Left colon (tissue), 2 donors: ENCODE data around the gene GPR183. TPM values are rescaled to one million over a fixed set of nuclear protein-coding genes. Genes with fewer than 3 reads are reported as not detected.

Source experiments
- ATAC-seq: fragments of 200-7000 bp; cut with Tn5 transposase; one replicate; pipeline ENCODE4 v1.9.1; 2020; ENCODE audit warnings: mild to moderate bottlenecking, moderate library complexity
- DNase-seq, 2 donors: peaks; one replicate each; pipeline ENCODE4 v3.0.0-alpha.2; 2020
- intact Hi-C, 2 donors: fragments of 100-400 bp; cut with DNase I in 1 of 2; cut with micrococcal nuclease in 1 of 2; formaldehyde crosslinking; loops; one replicate each; pipeline versions ENCODE4 v1.11.2 to v1.14.0; 2022; cut with DNase I, micrococcal nuclease
- long read RNA-seq: library from polyadenylated mRNA; unstranded; transcript quantifications from one replicate; pipeline ENCODE4 v2.0.0, GENCODE V29; 2021
- total RNA-seq, 2 donors: library from RNA; stranded (reverse); fragmentation: NEBNext Ultra II Directional; extraction: Animal tissue kit (Norgen Biotek cat#: 25700); gene quantifications; one replicate each; pipeline ENCODE4 v1.2.1, GENCODE V29; 2021
- donor health status: DM: no; HTN: no; CAD: no.
- donor health status: DM: yes; HTN: yes; CAD: no.

The GPR183 gene, protein sequence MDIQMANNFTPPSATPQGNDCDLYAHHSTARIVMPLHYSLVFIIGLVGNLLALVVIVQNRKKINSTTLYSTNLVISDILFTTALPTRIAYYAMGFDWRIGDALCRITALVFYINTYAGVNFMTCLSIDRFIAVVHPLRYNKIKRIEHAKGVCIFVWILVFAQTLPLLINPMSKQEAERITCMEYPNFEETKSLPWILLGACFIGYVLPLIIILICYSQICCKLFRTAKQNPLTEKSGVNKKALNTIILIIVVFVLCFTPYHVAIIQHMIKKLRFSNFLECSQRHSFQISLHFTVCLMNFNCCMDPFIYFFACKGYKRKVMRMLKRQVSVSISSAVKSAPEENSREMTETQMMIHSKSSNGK
- total RNA-seq: 1 to 10 TPM; 2.5 to 6.4 TPM
- long read RNA-seq, partial matches to known transcripts: 0 of 1 reads
- long read RNA-seq, other reads (novel, unspliced or antisense): 0 of 1 reads

DNA sequence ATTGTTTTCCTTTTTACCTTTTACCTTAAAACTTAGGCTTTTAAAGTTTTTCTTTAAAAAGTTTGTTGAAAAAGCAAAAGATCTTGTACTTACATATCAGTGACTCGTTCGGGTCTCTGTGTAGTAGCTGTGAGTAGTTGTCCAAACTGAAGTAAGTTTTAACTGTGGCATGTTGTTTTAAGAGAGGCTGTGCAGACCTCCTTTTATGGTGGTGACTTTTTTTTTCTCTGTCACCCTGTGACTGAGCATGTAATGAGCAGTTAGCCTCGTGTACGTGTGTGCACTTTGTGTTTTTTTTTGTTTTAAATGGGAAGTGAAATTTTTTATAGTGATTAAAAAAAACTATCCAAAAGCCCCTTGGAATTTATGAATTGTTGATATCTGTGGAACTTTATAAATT lies at the start of gene GPR183:
TSS of gene GPR183 (minus strand) at position 153 of the 400 bp plus-strand sequence. CDS start 11,254 bp downstream, outside the sequence.
- intact Hi-C loops: no loop called here
- ATAC-seq: peak; percentile 49
- no peak for DNase-seq

DNA sequence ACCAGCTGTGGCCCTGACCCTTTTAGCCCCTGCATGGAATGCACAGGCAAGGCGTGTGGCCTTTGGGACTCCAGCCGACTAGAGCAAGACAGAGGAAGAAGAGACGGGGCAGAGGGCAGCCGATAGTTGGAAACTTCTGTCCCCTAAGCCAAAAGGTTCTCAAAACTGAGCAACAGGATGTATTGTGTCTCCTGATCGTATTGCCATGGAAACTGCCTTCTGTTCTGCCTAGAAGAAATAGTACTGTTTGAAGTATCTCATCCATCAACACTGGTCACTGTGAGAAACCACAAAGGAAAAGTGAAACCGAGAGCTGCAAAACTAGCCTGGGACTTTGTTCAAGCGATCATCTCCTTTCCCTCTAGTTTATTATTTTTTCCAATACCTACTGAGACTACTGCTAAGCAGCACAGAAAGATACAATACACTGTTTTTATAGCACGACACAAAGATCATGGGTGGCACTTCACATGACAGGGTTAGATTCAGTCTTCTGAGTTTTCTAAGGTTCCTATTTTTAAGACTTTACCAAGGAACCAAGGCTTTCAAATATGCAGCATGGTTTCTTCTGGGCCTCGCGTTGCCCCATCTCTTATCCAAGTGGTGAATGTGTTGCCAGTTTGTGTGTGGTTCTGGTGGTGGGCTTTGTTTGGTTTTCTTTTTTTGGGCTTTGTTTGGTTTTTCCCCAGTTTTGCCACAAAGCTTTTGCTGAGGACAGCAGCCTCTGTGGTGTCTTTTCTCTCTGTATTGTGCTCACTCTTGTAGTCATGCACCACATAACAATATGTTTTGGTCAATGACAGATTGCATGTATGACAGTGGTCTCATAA lies 49.3 kb upstream of the GPR183 start:
- DNase-seq (no peak), ATAC-seq (peak; percentile 56)
- intact Hi-C loops: no loop called here

DNA sequence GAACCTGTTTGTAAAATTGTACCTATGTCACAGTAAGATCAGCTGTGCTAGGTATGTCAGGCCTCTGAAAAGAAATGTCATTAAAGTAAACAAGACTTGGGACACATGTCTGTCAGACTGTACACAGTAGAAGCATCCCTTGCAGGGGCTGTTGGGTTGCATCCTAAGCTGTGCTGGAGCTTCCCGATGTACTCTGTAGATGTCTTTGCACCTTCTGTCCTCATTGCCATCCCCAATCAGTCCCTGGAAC lies 48.7 kb upstream of the GPR183 start:
- ATAC-seq (peak; percentile 8), DNase-seq (no peak)
- intact Hi-C loops: no loop called here

DNA sequence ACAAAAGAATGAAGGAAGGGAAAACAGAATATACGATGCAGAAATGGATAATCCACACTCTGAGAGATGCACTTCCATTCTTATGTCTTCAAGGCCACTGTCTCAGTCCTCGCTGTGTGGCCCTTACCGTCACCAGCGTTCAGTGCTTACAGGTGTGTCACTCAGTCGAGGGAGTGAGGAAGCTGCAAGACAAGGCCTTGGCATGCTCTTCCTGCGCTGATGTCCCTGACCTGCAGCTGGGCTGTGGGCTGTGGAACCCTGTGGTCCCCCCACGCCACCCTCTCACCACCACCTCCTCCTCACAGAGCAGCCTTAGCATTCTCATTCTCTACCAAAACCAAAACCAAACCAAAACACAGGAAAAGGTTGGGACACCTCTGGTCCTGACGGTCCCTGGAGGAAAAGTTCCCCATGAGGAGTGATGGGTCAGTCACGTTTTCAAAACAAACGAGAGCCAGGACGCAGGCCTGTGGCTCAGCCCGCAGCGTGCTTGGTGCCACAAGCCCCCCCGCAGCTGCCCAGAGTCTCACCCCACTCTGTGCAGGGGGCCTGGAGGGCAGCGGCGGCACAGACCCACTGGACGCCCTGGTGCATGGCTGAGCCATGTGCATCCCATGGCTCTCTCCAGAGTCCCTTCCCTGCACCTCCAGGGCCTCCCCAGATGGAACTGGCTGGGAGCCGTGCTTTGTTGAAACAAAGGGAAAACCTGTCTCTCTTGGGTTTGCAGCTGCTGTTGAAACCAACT lies 48.2 kb upstream of the GPR183 start:
- intact Hi-C loops: no loop called here
- DNase-seq (no peak), ATAC-seq (no peak)

DNA sequence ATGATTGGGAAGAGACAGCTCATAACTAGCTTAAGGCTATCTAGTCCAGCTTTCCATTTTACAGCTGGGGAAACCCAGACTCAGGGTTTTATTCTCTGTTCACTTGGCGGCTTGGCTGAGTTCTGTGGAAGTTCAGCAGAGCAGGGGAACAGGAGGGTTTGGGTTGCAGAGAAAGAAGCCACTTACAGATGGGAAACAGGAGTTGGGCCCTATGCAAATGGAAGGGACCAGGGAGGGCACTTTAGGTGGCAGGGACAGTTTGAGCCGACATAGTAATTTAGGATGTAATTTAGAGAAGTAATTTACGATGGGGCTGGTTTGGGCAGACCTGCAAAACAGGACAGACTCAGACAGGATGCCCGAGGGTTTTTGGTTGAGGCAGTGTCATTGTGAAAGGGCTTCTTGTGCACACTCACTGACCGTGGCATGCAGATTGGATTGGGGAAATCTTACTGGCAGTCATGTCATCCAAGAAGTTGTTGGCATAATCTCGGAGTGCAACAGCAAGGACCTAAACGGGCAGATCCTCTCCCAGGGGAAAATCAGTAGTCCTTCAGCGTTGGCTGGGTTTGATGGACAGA lies 47.3 kb upstream of the GPR183 start:
- ATAC-seq: no peak
- DNase-seq: no peak
- intact Hi-C loops: no loop called here

DNA sequence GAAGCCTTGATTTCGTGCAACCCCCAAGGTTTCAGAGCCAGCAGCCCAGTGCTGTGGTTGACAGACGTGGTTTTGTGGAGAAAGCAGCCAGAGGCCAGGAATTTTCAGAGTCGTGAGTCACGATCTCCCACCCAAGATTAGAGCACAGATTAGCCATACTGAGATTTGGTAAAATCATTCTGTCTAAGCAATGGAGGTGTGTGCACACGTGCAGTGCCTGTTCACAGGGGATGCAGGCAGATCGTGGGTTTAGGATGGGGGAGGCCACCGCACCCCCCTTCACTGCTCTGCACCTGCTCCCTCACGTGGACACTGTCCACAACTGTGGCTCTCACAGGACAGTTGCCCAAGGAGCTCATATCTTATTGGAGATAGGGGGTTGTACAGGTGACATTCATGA lies 46.6 kb upstream of the GPR183 start:
- no peak for DNase-seq
- intact Hi-C loops: no loop called here
- no peak for ATAC-seq

DNA sequence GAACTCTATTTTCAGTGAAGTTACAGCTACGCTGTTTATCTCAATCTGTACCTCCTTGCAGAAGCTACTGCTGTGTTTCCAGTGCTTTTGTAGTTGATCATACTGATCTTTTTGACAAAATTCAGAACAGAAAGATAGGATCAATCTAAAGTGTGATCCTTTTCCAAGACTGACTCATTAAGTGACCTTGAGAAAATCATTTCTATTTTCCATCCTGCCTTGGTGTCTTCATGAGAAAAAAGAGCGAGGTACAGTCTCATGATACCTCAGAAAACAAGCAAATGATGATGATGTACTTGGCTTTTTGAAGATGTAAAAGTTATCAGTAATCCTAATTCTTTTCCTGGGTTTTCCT lies 46.0 kb upstream of the GPR183 start:
- ATAC-seq: no peak
- DNase-seq: no peak
- intact Hi-C loops: no loop called here

DNA sequence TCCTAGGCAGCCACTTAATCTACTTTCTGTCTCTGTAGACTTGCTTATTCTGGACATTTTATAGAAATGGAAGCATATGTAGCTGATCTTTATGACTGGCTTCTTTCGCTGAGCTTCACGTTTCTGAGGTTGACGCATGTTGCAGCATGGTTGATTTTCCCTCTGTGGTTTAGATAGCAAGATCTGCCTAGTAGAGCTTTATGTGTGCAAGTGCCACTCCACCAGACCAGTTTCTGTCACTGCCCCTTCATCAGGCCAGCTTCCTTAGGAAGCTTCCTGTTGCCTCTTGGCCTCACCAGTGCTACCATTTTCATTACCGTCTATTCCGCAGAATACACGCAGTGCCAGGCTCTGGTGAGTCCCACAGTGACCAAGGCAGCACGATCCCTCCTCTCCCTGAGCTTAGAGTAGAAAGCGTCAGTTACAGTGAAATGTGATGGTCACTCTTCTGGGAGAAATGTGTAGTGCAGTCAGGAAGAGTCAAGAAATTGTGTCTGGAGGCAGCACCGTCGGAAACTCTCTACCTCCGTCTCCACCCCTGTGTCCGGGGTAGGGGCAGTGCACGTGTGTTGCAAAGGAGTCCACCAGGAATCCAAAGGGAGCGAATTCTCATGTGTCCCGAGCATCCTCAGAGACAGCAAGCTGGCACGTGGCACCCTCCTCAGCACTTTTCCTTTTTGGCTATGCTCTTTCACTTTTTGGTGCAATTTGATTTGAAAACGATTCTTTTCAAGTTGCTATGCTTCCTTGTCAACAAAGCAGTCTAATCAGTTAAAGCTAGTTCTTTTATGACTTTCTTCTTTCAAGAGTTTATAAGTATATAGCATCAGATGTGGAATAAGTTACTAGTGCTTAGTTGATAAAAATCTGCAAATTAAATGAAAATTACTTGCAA lies 45.4 kb upstream of the GPR183 start:
- ATAC-seq: no peak
- intact Hi-C loops: no loop called here
- no peak for DNase-seq

DNA sequence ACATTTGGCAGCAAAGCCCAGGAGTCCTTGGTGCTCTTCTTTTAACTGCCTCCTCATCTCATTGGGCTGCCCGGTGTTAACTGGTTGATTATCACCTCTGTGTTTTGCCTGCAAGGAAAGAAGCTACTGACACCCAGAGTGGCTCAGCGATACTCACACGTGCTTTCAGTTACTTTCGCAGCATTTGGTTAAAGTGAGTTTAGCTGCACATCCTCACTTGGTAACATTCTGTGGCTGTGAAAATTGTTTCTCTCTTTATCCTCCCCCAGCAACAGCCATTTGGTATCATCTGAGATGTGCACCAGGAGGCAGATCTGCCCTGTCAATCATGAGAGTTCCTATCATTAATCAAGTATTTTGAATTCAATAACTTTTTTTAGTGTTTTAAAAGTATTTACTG lies 44.6 kb upstream of the GPR183 start:
- DNase-seq: no peak
- intact Hi-C loops: no loop called here
- ATAC-seq: no peak

DNA sequence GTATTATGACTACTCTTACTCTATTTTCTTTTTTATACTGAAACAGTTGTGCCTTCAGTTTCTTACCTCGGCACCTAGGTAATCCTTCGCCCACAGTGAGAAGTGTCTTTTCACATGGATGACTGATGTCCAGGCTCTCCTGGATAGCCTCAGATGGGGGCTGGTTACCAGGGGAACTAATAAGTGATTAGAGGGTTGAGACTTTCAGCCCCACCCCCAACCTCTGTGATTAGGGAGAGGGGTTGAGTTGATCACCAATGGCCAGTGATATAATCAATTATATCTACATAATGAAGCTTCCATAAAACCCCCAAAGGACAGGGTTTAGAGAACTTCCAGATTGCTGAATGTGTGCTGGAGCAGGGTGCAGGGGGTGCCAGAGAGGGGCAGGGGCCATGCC lies 43.0 kb upstream of the GPR183 start:
- DNase-seq (no peak), ATAC-seq (no peak)

DNA sequence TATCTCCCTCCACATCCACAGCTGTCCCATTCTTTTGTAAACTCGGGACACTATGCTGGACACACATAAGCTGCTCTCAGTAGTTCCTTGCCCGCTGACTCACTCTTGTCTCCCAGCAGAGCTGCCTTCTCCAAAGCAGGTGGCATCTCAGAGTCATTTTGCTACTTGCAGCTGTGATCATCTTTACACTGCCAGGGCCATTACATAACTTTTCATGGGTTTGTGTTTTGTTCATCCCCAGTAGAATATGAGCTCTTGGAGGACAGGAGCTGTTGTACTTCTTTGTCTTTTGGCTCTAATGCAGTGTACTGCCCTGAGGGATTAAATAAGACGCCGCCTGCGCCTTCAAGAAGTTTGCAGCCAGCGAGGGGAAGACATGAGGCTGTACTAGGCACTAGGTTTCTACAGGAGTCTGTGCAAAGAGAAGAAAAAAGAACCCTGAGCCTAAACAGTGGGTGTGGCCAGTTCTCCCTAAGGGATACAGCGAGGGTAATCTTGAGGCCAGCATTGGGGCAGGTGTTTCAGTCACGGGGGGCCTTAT lies 40.8 kb upstream of the GPR183 start:
- intact Hi-C loops: no loop called here
- ATAC-seq: no peak
- no peak for DNase-seq

More for the DNA sequence above, 43.0 kb upstream of the GPR183 start:
- intact Hi-C loops: no loop called here

DNA sequence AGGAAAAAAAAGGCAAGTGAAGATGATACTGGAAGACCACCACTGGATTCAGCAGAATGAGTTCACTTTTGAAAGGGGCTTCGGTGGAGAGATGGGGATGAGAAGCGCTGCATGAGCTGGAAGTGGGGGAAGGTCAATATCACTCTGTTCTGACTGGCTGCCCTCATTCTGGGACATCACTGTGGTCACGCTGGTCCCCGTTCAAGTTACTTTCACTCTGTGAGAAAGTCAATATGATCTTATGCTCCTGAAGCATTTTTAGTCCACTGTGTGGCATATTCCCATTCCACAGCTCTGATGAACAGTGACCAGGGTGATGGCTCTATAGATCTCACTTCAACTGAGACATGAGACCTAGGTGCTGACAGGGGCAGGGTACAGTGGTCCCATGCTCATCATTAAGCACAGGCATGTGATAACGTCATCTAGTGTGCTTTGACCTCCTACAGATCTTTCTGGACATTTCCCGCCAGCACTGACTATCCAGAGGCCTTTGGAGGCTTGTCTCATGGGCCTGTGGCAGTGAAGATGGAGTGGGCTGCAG lies 40.2 kb upstream of the GPR183 start:
- intact Hi-C loops: no loop called here
- DNase-seq: no peak
- ATAC-seq: no peak

DNA sequence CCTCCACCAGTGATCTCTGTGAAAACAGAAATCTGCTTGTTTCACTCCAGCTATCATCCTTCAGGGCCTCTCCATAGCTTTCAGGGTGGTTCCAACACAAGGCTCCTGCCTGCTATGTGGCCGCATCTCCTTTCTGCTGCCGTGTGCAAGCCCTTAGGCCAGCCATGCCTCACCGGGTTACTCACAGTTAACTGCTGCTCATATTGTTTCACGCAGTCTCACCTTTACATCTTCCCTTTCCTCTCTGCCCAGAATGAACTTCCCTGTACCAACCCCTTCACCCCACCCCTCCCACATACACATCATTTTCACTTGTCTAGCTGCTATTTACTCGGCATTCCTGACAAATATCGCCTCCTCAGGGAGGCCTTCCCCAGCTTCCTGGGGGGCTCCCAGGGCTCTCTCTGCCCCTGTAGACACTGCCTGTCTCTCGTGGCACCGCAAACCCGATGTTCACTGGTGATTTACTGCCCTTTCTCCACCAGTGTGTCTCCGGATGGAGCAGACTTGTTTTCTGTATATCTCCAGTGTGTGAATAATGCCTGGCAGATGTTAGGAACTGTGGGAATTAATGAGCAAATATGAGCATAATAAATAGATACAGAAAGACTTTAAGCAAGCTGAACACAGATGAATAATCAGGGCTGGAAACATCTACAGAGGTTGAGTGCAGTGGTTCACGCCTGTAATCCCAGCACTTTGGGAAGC lies 39.3 kb upstream of the GPR183 start:
- intact Hi-C loops: no loop called here
- no peak for DNase-seq
- ATAC-seq: no peak

DNA sequence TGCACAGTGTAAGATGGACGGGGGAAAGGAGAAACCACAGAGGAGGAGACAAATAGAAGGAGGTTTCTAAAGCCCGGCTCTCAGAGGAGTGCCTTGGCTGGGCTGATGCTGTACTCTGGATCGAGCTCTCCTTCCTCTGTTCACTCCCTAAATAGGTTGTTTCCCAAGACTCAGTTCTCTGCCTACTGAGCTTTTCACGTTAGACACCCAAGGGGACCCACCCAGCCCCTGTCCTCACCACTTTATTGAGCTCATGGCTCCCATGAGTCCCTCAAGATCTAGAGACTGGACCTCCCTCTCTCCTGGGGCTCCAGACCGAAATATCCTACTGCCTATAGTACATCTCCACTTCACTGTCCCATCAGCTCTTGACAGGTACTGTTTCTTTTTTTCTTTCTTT lies 38.1 kb upstream of the GPR183 start:
- ATAC-seq (no peak), DNase-seq (no peak)
- intact Hi-C loops: no loop called here

DNA sequence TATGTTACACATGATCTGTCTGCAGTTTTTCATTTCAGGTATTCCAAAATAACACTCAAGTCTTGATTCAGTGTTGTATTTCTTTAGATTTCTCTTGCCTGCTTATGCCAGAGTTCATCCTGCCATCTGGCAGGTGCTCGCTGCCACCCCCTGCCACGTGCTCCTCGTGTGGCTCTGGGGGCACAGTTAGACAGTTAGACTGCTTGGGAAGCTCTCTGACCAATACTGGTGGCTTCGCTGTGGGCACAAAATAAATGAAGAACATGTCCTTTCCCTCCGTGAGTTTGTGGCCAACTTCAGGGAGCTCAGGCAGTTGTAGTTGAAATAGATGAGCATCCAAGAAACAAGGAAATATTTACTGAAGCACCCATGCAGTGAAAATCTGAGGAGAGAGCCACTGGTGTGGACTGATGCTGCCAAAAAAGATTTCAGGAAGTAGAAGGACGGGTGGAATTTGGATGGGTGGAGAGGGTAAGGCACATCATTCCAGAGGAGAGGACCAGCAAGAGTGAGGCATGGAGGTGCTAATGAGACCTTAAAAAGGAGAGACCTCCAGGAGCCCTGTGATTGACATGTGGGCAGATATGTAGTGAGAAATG lies 37.5 kb upstream of the GPR183 start:
- ATAC-seq: no peak
- intact Hi-C loops: no loop called here
- DNase-seq: no peak

DNA sequence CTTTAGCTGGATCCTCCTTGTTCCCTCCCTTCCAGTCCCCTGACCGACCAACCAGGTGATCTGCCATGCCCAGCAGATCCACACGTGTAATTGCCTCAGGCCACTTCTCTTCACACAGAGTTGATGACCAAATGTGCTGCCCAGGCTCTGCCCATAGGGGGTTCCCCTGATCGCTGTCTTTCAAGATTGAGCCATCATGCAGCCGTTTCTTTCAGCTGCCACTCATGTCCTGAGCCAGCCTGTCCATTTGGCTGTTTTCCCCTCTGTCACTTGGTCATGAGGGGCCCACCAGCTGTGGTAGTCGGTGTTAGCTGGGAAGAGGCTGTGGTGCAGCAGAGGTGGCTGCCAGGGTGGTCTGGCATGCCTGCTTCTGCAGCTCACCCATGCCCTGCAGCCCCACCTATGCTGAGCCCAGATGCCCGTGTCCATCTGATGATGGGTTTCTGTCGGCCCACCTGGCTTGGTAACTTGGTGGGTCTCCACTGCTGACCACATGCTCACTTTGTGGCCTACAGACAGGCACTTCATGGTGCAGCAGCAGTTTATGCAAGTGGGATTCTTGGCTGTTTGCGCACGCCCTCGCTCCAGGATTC lies 35.6 kb upstream of the GPR183 start:
- no peak for DNase-seq
- ATAC-seq: no peak
- intact Hi-C loops: no loop called here
